HG03432 (cell line): ENCODE results near the gene ZNF548.
"Not testable (repeated sequence)": the region's sequence is repeated elsewhere in the genome, so short reads cannot be mapped to it uniquely, and the experiment has no call there.

Experiments
- ATAC-seq: cut with Tn5 transposase; IDR thresholded peaks from one replicate; pipeline ENCODE4 v1.9.1; 2021; ENCODE audit warnings: mild to moderate bottlenecking, moderate library complexity; ENCODE audit not compliant: unreplicated experiment

ZNF548 gene

GRCh38 chr19:57389730-57390598 is at the start of gene ZNF548:
TSS of gene ZNF548 (plus strand) at chr19:57389854. CDS start at chr19:57390100, 246 bp downstream.
- peak; percentile 95 for ATAC-seq

GRCh38 chr19:57342582-57342981 is 47.1 kb upstream of the ZNF548 start:
- no peak for ATAC-seq

- ATAC-seq: no peak
Observed at GRCh38 chr19:57348136-57348535, 41.5 kb upstream of the ZNF548 start.

GRCh38 chr19:57350877-57351805 is 38.5 kb upstream of the ZNF548 start, which contains the start of gene ZNF304:
TSS of gene ZNF304 (plus strand) at chr19:57351271. CDS start at chr19:57351665, 394 bp downstream.
- peak; percentile 96 for ATAC-seq

GRCh38 chr19:57351867-57352266 is 37.8 kb upstream of the ZNF548 start:
- ATAC-seq: peak; percentile 3

GRCh38 chr19:57355916-57356315 is 33.7 kb upstream of the ZNF548 start:
- ATAC-seq: no peak

- no peak for ATAC-seq
Observed at GRCh38 chr19:57357406-57357805, 32.2 kb upstream of the ZNF548 start.

GRCh38 chr19:57359300-57359699 is 30.4 kb upstream of the ZNF548 start:
- no peak for ATAC-seq

- no peak for ATAC-seq
Observed at GRCh38 chr19:57362419-57362818, 27.2 kb upstream of the ZNF548 start.

- ATAC-seq: peak; percentile 94
Observed at GRCh38 chr19:57362997-57363687, 26.5 kb upstream of the ZNF548 start, which contains the start of the genes TRAPPC2B and ZNF547. TSS of gene TRAPPC2B (plus strand) at chr19:57363551. CDS start at chr19:57364834, 1,283 bp downstream. TSS of gene ZNF547 (plus strand) at chr19:57363551. CDS start at chr19:57368556, 5,005 bp downstream.

- ATAC-seq: peak; percentile 11
Observed at GRCh38 chr19:57363688-57364181, 25.9 kb upstream of the ZNF548 start.

- ATAC-seq: no peak
Observed at GRCh38 chr19:57366776-57367175, 22.9 kb upstream of the ZNF548 start.

GRCh38 chr19:57374179-57374578 is 15.5 kb upstream of the ZNF548 start:
- ATAC-seq: no peak

- ATAC-seq: not testable (repeated sequence)
Observed at GRCh38 chr19:57374647-57375046, 15.0 kb upstream of the ZNF548 start.

GRCh38 chr19:57376151-57376550 is 13.5 kb upstream of the ZNF548 start:
- no peak for ATAC-seq

GRCh38 chr19:57377498-57378146 is 12.0 kb upstream of the ZNF548 start:
- no peak for ATAC-seq

GRCh38 chr19:57380923-57381322 is 8.7 kb upstream of the ZNF548 start:
- ATAC-seq: no peak

- ATAC-seq: no peak
Observed at GRCh38 chr19:57382806-57383488, 6.7 kb upstream of the ZNF548 start.

- ATAC-seq: no peak
Observed at GRCh38 chr19:57389194-57389729, 392 bp upstream of the ZNF548 start.
